SKM-1 (cell line): ENCODE results near the gene VPS18.
A peak's percentile ranks its signal among the peaks of the same experiment; 100 is the strongest.

ENCODE experiments used
- DNase-seq: peaks from one replicate; lab custom pipeline; 2025; ENCODE audit not compliant: unreplicated experiment; lab: John Stamatoyannopoulos, UW

The VPS18 gene

GRCh38 chr15:40867199-40867598 is 27.1 kb upstream of the VPS18 start:
- DNase-seq: no peak

GRCh38 chr15:40869686-40870085 is 24.6 kb upstream of the VPS18 start:
- DNase-seq: no peak

GRCh38 chr15:40870716-40871115 is 23.5 kb upstream of the VPS18 start:
- no peak for DNase-seq

GRCh38 chr15:40871749-40872617 is 22.3 kb upstream of the VPS18 start:
- no peak for DNase-seq

- DNase-seq: no peak
Observed at GRCh38 chr15:40872791-40873693, 21.2 kb upstream of the VPS18 start.

- DNase-seq: peak; percentile 62
Observed at GRCh38 chr15:40873694-40874561, 20.3 kb upstream of the VPS18 start, which contains the start of gene RHOV. Gene RHOV, minus strand, starts transcription at chr15:40874234. Its CDS starts 95 bp downstream, at chr15:40874139.

- DNase-seq: no peak
Observed at GRCh38 chr15:40875991-40876730, 18.1 kb upstream of the VPS18 start.

- DNase-seq: no peak
Observed at GRCh38 chr15:40877694-40878093, 16.6 kb upstream of the VPS18 start.

- DNase-seq: no peak
Observed at GRCh38 chr15:40878785-40879184, 15.5 kb upstream of the VPS18 start.

- DNase-seq: no peak
Observed at GRCh38 chr15:40879609-40880008, 14.6 kb upstream of the VPS18 start.

GRCh38 chr15:40881351-40881750 is 12.9 kb upstream of the VPS18 start:
- no peak for DNase-seq

GRCh38 chr15:40886586-40886985 is 7.7 kb upstream of the VPS18 start:
- no peak for DNase-seq

- no peak for DNase-seq
Observed at GRCh38 chr15:40889112-40889511, 5.1 kb upstream of the VPS18 start.

GRCh38 chr15:40891138-40891537 is 3.1 kb upstream of the VPS18 start:
- DNase-seq: no peak

- peak; percentile 25 for DNase-seq
Observed at GRCh38 chr15:40891810-40892446, 2.3 kb upstream of the VPS18 start.

- no peak for DNase-seq
Observed at GRCh38 chr15:40892447-40893012, 1.7 kb upstream of the VPS18 start.

GRCh38 chr15:40893019-40893670 is 1.1 kb upstream of the VPS18 start:
- DNase-seq: no peak

- DNase-seq: peak; percentile 75
Observed at GRCh38 chr15:40894681-40895448, 615 bp downstream of the VPS18 start.
